ENCODE data around the gene AGK.

Gene AGK

GRCh38 chr7:141562036-141562435, 10.8 kb downstream of the AGK start:
- ATAC-seq = no peak
- TF ChIP-seq ZNF70 (CRISPR knock-in tag; IDR thresholded peaks at IDR 0.05) (no peak), ZFP30 (CRISPR knock-in tag; IDR thresholded peaks at IDR 0.05) (no peak), ZNF565 (CRISPR knock-in tag; conservative IDR thresholded peaks at IDR 0.05; ENCODE audit: low read depth) (no peak), ARNTL (CRISPR knock-in tag; IDR thresholded peaks at IDR 0.05; ENCODE audit: borderline replicate concordance, low read depth) (no peak), TOX (CRISPR knock-in tag; IDR thresholded peaks at IDR 0.05; ENCODE audit: borderline replicate concordance) (no peak), ZC3H10 (CRISPR knock-in tag; IDR thresholded peaks at IDR 0.05) (no peak), ZFP3 (CRISPR knock-in tag; IDR thresholded peaks at IDR 0.05) (no peak)

- no peak for TF ChIP-seq CSDC2 (CRISPR knock-in tag; IDR thresholded peaks at IDR 0.05)
- no peak for TF ChIP-seq ISL1 (CRISPR knock-in tag; IDR thresholded peaks at IDR 0.05)
- TF ChIP-seq BACH2 (CRISPR knock-in tag; IDR thresholded peaks at IDR 0.05; ENCODE audit: borderline replicate concordance) = no peak
- TF ChIP-seq ZC3H10 (CRISPR knock-in tag; IDR thresholded peaks at IDR 0.05) = no peak
- TF ChIP-seq CSRNP3 (CRISPR knock-in tag; IDR thresholded peaks at IDR 0.05) = no peak
- no peak for TF ChIP-seq ZFP30 (CRISPR knock-in tag; IDR thresholded peaks at IDR 0.05)
- TF ChIP-seq, protein P1, sequence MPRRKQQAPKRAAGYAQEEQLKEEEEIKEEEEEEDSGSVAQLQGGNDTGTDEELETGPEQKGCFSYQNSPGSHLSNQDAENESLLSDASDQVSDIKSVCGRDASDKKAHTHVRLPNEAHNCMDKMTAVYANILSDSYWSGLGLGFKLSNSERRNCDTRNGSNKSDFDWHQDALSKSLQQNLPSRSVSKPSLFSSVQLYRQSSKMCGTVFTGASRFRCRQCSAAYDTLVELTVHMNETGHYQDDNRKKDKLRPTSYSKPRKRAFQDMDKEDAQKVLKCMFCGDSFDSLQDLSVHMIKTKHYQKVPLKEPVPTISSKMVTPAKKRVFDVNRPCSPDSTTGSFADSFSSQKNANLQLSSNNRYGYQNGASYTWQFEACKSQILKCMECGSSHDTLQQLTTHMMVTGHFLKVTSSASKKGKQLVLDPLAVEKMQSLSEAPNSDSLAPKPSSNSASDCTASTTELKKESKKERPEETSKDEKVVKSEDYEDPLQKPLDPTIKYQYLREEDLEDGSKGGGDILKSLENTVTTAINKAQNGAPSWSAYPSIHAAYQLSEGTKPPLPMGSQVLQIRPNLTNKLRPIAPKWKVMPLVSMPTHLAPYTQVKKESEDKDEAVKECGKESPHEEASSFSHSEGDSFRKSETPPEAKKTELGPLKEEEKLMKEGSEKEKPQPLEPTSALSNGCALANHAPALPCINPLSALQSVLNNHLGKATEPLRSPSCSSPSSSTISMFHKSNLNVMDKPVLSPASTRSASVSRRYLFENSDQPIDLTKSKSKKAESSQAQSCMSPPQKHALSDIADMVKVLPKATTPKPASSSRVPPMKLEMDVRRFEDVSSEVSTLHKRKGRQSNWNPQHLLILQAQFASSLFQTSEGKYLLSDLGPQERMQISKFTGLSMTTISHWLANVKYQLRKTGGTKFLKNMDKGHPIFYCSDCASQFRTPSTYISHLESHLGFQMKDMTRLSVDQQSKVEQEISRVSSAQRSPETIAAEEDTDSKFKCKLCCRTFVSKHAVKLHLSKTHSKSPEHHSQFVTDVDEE (CRISPR knock-in tag; IDR thresholded peaks at IDR 0.05) = no peak
- TF ChIP-seq RARB (CRISPR knock-in tag; IDR thresholded peaks at IDR 0.05) = no peak
- no peak for TF ChIP-seq TCF4 (CRISPR knock-in tag; IDR thresholded peaks at IDR 0.05; ENCODE audit: borderline replicate concordance)
- no peak for TF ChIP-seq CREB5 (CRISPR knock-in tag; IDR thresholded peaks at IDR 0.05; ENCODE audit: low read depth)
- TF ChIP-seq ZNF565 (CRISPR knock-in tag; conservative IDR thresholded peaks at IDR 0.05; ENCODE audit: low read depth) = no peak
- no peak for TF ChIP-seq ZNF70 (CRISPR knock-in tag; IDR thresholded peaks at IDR 0.05)
- TF ChIP-seq GLIS3 (CRISPR knock-in tag; IDR thresholded peaks at IDR 0.05) = no peak
- TF ChIP-seq, protein P2, sequence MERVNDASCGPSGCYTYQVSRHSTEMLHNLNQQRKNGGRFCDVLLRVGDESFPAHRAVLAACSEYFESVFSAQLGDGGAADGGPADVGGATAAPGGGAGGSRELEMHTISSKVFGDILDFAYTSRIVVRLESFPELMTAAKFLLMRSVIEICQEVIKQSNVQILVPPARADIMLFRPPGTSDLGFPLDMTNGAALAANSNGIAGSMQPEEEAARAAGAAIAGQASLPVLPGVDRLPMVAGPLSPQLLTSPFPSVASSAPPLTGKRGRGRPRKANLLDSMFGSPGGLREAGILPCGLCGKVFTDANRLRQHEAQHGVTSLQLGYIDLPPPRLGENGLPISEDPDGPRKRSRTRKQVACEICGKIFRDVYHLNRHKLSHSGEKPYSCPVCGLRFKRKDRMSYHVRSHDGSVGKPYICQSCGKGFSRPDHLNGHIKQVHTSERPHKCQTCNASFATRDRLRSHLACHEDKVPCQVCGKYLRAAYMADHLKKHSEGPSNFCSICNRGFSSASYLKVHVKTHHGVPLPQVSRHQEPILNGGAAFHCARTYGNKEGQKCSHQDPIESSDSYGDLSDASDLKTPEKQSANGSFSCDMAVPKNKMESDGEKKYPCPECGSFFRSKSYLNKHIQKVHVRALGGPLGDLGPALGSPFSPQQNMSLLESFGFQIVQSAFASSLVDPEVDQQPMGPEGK (CRISPR knock-in tag; IDR thresholded peaks at IDR 0.05; ENCODE audit: borderline replicate concordance) = no peak
- TF ChIP-seq TOX (CRISPR knock-in tag; IDR thresholded peaks at IDR 0.05; ENCODE audit: borderline replicate concordance) = no peak
- no peak for TF ChIP-seq ESRRG (CRISPR knock-in tag; IDR thresholded peaks at IDR 0.05)
- TF ChIP-seq, protein P3, sequence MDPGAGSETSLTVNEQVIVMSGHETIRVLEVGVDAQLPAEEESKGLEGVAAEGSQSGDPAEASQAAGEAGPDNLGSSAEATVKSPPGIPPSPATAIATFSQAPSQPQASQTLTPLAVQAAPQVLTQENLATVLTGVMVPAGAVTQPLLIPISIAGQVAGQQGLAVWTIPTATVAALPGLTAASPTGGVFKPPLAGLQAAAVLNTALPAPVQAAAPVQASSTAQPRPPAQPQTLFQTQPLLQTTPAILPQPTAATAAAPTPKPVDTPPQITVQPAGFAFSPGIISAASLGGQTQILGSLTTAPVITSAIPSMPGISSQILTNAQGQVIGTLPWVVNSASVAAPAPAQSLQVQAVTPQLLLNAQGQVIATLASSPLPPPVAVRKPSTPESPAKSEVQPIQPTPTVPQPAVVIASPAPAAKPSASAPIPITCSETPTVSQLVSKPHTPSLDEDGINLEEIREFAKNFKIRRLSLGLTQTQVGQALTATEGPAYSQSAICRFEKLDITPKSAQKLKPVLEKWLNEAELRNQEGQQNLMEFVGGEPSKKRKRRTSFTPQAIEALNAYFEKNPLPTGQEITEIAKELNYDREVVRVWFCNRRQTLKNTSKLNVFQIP (CRISPR knock-in tag; IDR thresholded peaks at IDR 0.05; ENCODE audit: borderline replicate concordance, low read depth) = no peak
- no peak for TF ChIP-seq SNAI2 (CRISPR knock-in tag; IDR thresholded peaks at IDR 0.05)
- no peak for TF ChIP-seq ZFP3 (CRISPR knock-in tag; IDR thresholded peaks at IDR 0.05)
- no peak for TF ChIP-seq ARNTL (CRISPR knock-in tag; IDR thresholded peaks at IDR 0.05; ENCODE audit: borderline replicate concordance, low read depth)
- ATAC-seq = no peak; the same call in 2 of the 3 replicates
Measured at GRCh38 chr7:141562543-141562942, 11.3 kb downstream of the AGK start.

DNA sequence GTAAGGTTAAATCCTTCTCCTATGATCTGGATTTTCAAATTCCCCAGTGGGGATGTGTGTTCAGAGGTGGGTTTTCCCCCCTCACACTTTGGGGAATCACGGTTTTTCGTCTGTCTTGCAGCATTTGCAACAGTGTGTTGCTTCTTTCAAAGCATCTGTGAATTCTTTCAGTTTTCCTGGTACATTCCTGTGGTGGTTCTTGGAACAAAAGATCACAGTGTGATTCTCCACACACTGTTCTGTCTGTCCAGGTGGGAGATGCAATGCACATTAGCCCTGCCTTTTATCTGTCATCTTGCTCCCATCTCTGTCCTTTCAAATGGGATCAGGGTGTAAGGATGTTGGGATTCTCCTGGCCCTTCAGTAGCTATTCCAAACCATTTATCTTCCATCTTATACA, 11.8 kb downstream of the AGK start:
- TF ChIP-seq ZNF70 (CRISPR knock-in tag; IDR thresholded peaks at IDR 0.05) = no peak
- ATAC-seq = no peak

Data from SK-N-SH treated with all-trans-retinoic acid at 6 μM for 48 hours (cell line).